HCT116 (cell line): Measurements from ENCODE around the gene ARHGDIG. TPM values are rescaled to one million over a fixed set of nuclear protein-coding genes. Genes with fewer than 3 reads are reported as not detected.

Experiments used
- ATAC-seq: fragments of 200-7000 bp; cut with Tn5 transposase; 2 replicates; pipeline ENCODE4 v1.9.1; 2020; ENCODE audit warnings: mild to moderate bottlenecking, moderate library complexity
- BruUV-seq: library from RNA; stranded (reverse); fragments of 400-500 nt; replicated peaks from 2 replicates; lab custom pipeline; 2021; lab: Mats Ljungman, UMichigan
- CTCF ChIA-PET: fragments of 300-600 bp; sonication (Branson Sonifier 250); formaldehyde crosslinking; loops from one replicate; lab custom pipeline; 2021; ENCODE audit warnings: antibody characterized with exemption; lab: Charles Lee
- POLR2A ChIA-PET: fragments of 300-600, 350-600 bp; sonication (Branson Sonifier 250); formaldehyde crosslinking; loops from one replicate; lab custom pipeline; 2021; ENCODE audit warnings: antibody characterized with exemption; lab: Charles Lee
- RAD21 ChIA-PET, 2 experiments: fragments of 300-600 bp; sonication (Branson Sonifier 250); formaldehyde crosslinking; loops; one replicate each; lab custom pipeline; 2023; ENCODE audit warnings: low total read pairs in 2 of 2; ENCODE audit not compliant: uncharacterized antibody in 2 of 2, unreplicated experiment in 2 of 2, low non-redundant PET in 1 of 2; lab: Charles Lee
- DNase-seq: peaks from one replicate; pipeline ENCODE4 v3.0.0-alpha.2; 2010; ENCODE audit warnings: low read depth, low spot score
- H2AFZ ChIP-seq: fragments of 200-600 bp; shearing (Covaris generic), sonication (generic); 2 replicates; pipeline ENCODE4 v1.6.1; 2017; ENCODE audit warnings: low read depth, mixed run types, mixed read lengths, antibody characterized with exemption, low read length; ENCODE audit not compliant: poor library complexity, severe bottlenecking
- H3K27ac ChIP-seq: 2 replicates; pipeline ENCODE4 v1.5.1; 2012; ENCODE audit warnings: low read depth, low read length
- H3K27me3 ChIP-seq: fragments of 200-600 bp; sonication (generic); 2 replicates; pipeline ENCODE4 v1.6.1; 2016; ENCODE audit warnings: mixed run types, low read length, mixed read lengths; ENCODE audit not compliant: insufficient read depth
- H3K36me3 ChIP-seq, 2 experiments: fragments of 200-500 bp in 1 of 2; fragments of 200-600 bp in 1 of 2; sonication (Bioruptor generic) in 1 of 2; sonication (generic) in 1 of 2; 2 replicates each; pipeline versions ENCODE4 v1.5.1 to v1.6.1; 2014 to 2016; ENCODE audit warnings: low read length in 2 of 2, inconsistent platforms in 1 of 2, mixed read lengths in 1 of 2, mixed run types in 1 of 2; ENCODE audit not compliant: insufficient read depth in 2 of 2, control insufficient read depth in 1 of 2
- H3K4me1 ChIP-seq, 2 experiments: fragments of 200-600 bp in 1 of 2; sonication (generic) in 1 of 2; 2 replicates each; pipeline versions ENCODE4 v1.5.1 to v1.6.1; 2012 to 2017; ENCODE audit warnings: low read length in 2 of 2, inconsistent platforms in 1 of 2, mild to moderate bottlenecking in 1 of 2, mixed read lengths in 1 of 2, mixed run types in 1 of 2, moderate library complexity in 1 of 2; ENCODE audit not compliant: insufficient read depth in 2 of 2, control insufficient read depth in 1 of 2
- H3K4me2 ChIP-seq: fragments of 200-600 bp; sonication (generic); 2 replicates; pipeline ENCODE4 v1.6.1; 2017; ENCODE audit warnings: mixed run types, low read length, mixed read lengths
- H3K4me3 ChIP-seq, 2 experiments: fragments of 200-600 bp in 1 of 2; sonication (generic) in 1 of 2; replicated peaks in 1 of 2; 2 replicates each; pipeline ENCODE4 v1.5.1; 2011 to 2016; ENCODE audit warnings: low read length in 2 of 2, control low read depth in 1 of 2, low read depth in 1 of 2, mild to moderate bottlenecking in 1 of 2, mixed read lengths in 1 of 2, mixed run types in 1 of 2
- H3K79me2 ChIP-seq: fragments of 200-600 bp; sonication (generic); 2 replicates; pipeline ENCODE4 v1.6.1; 2017; ENCODE audit warnings: mild to moderate bottlenecking, mixed run types, low read length, moderate library complexity, mixed read lengths; ENCODE audit not compliant: insufficient read depth
- H3K9ac ChIP-seq: fragments of 200-600 bp; sonication (generic); 2 replicates; pipeline ENCODE4 v1.6.1; 2016; ENCODE audit warnings: low read length, mixed read lengths
- H3K9me2 ChIP-seq: fragments of 200-600 bp; sonication (generic), shearing (Covaris generic); 2 replicates; pipeline ENCODE4 v1.6.1; 2017; ENCODE audit warnings: mixed run types, mild to moderate bottlenecking, moderate library complexity; ENCODE audit not compliant: insufficient read depth
- H3K9me3 ChIP-seq, 2 experiments: fragments of 200-500 bp in 1 of 2; fragments of 200-600 bp in 1 of 2; sonication (Bioruptor generic) in 1 of 2; sonication (generic) in 1 of 2; 2 replicates each; pipeline ENCODE4 v1.6.1; 2014 to 2017; ENCODE audit warnings: low read length in 2 of 2, mixed read lengths in 2 of 2, inconsistent platforms in 1 of 2, low read depth in 1 of 2, mild to moderate bottlenecking in 1 of 2, mixed run types in 1 of 2, moderate library complexity in 1 of 2; ENCODE audit not compliant: control insufficient read depth in 1 of 2, insufficient read depth in 1 of 2
- H4K20me1 ChIP-seq: fragments of 200-600 bp; sonication (generic), shearing (Covaris generic); 2 replicates; pipeline ENCODE4 v1.6.1; 2017; ENCODE audit warnings: mixed run types, mild to moderate bottlenecking, moderate library complexity; ENCODE audit not compliant: insufficient read depth
- CEBPB ChIP-seq: IDR thresholded peaks from 2 replicates; pipeline ENCODE4 v1.6.1; 2012; ENCODE audit warnings: low read depth
- ELF1 ChIP-seq: IDR thresholded peaks from 2 replicates; pipeline ENCODE4 v1.6.1; 2012; ENCODE audit warnings: low read depth, borderline replicate concordance
- EZH2 ChIP-seq: fragments of 200-600 bp; sonication (generic); IDR thresholded peaks from 2 replicates; pipeline ENCODE4 v1.6.1; 2017; ENCODE audit warnings: antibody characterized with exemption, mixed run types
- EZH2phosphoT487 ChIP-seq: fragments of 200-600 bp; IDR thresholded peaks from 2 replicates; pipeline ENCODE4 v1.6.1; 2018; ENCODE audit warnings: antibody characterized with exemption, borderline replicate concordance
- FOSL1 ChIP-seq: IDR thresholded peaks from 2 replicates; pipeline ENCODE4 v1.6.1; 2012; ENCODE audit warnings: low read depth
- POLR2AphosphoS5 ChIP-seq: IDR thresholded peaks from 2 replicates; pipeline ENCODE4 v1.6.1; 2011; ENCODE audit warnings: mild to moderate bottlenecking, low read depth, low read length, moderate library complexity
- RAD21 ChIP-seq: IDR thresholded peaks from 2 replicates; pipeline ENCODE4 v1.6.1; 2012; ENCODE audit warnings: low read depth, mild to moderate bottlenecking
- SP1 ChIP-seq: IDR thresholded peaks from 2 replicates; pipeline ENCODE4 v1.6.1; 2012; ENCODE audit warnings: low read depth
- SRF ChIP-seq: IDR thresholded peaks from 2 replicates; pipeline ENCODE4 v1.6.1; 2012; ENCODE audit warnings: low read depth
- TCF7L2 ChIP-seq: IDR thresholded peaks from 2 replicates; pipeline ENCODE4 v1.7.0; 2011; ENCODE audit warnings: borderline replicate concordance, inconsistent platforms; ENCODE audit not compliant: insufficient read depth, insufficient read length; ENCODE audit errors: extremely low read depth
- YY1 ChIP-seq: IDR thresholded peaks from 2 replicates; pipeline ENCODE4 v1.6.1; 2011; ENCODE audit warnings: low read length, low read depth, moderate library complexity, mild to moderate bottlenecking; ENCODE audit not compliant: insufficient replicate concordance; ENCODE audit errors: extremely low read depth
- ZFX ChIP-seq: fragments of 450-650 bp; IDR thresholded peaks from 2 replicates; pipeline ENCODE4 v1.6.1; 2017
- intact Hi-C: fragments of 100-400 bp; cut with micrococcal nuclease; formaldehyde crosslinking; loops from 2 replicates; pipeline ENCODE4 v1.10.0; 2022
- total RNA-seq: library from RNA; stranded (reverse); gene quantifications from one replicate; pipeline ENCODE4 v1.2.1, GENCODE V29; 2021; ENCODE audit not compliant: unreplicated experiment
- TF ChIP-seq, protein P1 (sequence below): IDR thresholded peaks from 2 replicates; pipeline ENCODE4 v1.6.1; 2011; ENCODE audit warnings: mild to moderate bottlenecking, low read length, moderate library complexity; ENCODE audit not compliant: insufficient replicate concordance; ENCODE audit errors: extremely low read depth
- TF ChIP-seq, protein P2 (sequence below): IDR thresholded peaks from 2 replicates; pipeline ENCODE4 v1.6.1; 2012
- TF ChIP-seq, protein P3 (sequence below), 3 experiments: fragments of 200-600 bp in 1 of 3; sonication (generic) in 1 of 3; IDR thresholded peaks in 2 of 3; conservative IDR thresholded peaks in 1 of 3; 2 replicates each; pipeline ENCODE4 v1.5.1; 2012 to 2017; ENCODE audit warnings: low read depth in 2 of 3, low read length in 2 of 3, antibody characterized with exemption in 1 of 3, borderline replicate concordance in 1 of 3, control low read depth in 1 of 3, mild to moderate bottlenecking in 1 of 3, mixed read lengths in 1 of 3, mixed run types in 1 of 3, moderate library complexity in 1 of 3; ENCODE audit not compliant: insufficient read depth in 1 of 3
- TF ChIP-seq, protein P4 (sequence below): IDR thresholded peaks from 2 replicates; pipeline ENCODE4 v1.6.1; 2012; ENCODE audit warnings: low read depth

ARHGDIG gene
- total RNA-seq, 1 experiment from 2014 or later, result not detected

DNA sequence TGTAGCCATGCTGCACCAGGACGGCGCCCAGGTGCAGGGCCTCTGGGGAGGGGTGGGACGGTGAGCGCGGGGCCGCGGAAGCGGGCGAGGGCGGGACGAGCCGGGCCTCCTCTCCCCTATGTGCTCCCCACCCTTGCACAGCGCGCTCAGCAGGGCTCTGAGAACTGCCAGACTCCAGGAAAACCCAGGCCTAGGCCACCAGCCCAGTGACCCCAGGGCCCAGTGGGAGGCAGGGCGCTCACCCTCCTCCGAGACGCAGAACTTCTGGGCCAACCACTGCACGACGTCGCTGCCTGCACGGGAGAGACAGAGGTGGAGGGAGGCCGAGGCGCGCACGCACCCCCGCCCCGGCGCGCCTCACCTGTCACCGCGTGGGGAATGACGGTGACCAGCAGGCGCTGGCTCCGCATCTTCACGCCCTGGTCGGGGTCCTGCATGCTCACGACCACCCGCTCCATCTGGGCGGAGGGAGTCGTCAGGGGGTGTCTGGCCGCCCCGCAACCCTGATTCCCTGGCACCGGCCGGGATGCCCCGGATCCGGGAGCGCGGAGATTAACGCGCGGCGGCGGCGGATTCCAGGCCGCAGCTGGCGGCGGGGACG is 5.2 kb upstream of the ARHGDIG start (continued):
- TF ChIP-seq, protein P1, sequence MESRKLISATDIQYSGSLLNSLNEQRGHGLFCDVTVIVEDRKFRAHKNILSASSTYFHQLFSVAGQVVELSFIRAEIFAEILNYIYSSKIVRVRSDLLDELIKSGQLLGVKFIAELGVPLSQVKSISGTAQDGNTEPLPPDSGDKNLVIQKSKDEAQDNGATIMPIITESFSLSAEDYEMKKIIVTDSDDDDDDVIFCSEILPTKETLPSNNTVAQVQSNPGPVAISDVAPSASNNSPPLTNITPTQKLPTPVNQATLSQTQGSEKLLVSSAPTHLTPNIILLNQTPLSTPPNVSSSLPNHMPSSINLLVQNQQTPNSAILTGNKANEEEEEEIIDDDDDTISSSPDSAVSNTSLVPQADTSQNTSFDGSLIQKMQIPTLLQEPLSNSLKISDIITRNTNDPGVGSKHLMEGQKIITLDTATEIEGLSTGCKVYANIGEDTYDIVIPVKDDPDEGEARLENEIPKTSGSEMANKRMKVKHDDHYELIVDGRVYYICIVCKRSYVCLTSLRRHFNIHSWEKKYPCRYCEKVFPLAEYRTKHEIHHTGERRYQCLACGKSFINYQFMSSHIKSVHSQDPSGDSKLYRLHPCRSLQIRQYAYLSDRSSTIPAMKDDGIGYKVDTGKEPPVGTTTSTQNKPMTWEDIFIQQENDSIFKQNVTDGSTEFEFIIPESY, result no peak
- no peak for TF ChIP-seq CEBPB

DNA sequence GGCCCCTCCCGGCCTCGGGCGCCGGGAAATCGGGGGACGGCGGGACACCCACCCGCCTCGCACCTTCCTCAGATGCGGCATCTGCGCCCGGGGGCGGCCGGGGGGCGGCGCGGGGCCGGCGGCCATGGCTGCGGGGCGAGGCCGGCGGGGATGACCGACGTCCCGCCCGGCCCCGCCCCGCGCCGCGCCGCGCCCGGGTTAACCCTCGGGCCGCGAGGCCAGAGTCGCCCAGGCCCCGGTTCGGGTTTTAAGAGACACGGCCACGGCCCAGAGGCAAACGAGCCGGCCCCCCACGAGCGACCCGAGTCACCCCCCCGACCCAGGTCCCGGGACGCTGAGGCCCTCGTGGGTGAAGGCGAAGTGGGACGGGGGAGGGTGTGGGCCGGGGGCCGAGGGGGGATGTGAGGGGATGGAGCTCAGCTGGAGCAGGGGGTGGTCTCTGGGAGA is 4.6 kb upstream of the ARHGDIG start, which contains the start of gene RGS11:
RGS11 (minus strand) TSS at position 159 of the 447 bp plus-strand sequence; CDS start at position 126, 33 bp downstream.
- no peak within 1 kb of the TSS for H3K4me2 ChIP-seq

More for the DNA sequence above, 4.6 kb upstream of the ARHGDIG start, which contains the start of gene RGS11:
- Histone ChIP-seq H3K4me3 (no peak within 1 kb of the TSS), H4K20me1 (no peaks in the 10 kb centered on the region), H3K79me2 (no peaks in the 10 kb centered on the region), H3K27ac (no peak within 1 kb of the TSS), H3K4me1 (no peaks in the 10 kb centered on the region), H3K9ac (no peak within 1 kb of the TSS), H3K9me2 (no peaks in the 10 kb centered on the region), H3K9me3 (no peaks in the 10 kb centered on the region), H3K36me3 (no peaks in the 10 kb centered on the region), H3K27me3 (no peaks in the 10 kb centered on the region), H2AFZ (no peak within 1 kb of the TSS)
- ATAC-seq (no peak), DNase-seq (no peak)
- ChIA-PET CTCF (no interaction called here), RAD21 (no interaction called here), POLR2A (no interaction called here)
- no TSS peak for BruUV-seq
- intact Hi-C loops, result no loop called here
- TF ChIP-seq, protein P2, sequence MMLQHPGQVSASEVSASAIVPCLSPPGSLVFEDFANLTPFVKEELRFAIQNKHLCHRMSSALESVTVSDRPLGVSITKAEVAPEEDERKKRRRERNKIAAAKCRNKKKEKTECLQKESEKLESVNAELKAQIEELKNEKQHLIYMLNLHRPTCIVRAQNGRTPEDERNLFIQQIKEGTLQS, result no peak
- no peak for TF ChIP-seq EZH2phosphoT487
- TF ChIP-seq, protein P3, sequence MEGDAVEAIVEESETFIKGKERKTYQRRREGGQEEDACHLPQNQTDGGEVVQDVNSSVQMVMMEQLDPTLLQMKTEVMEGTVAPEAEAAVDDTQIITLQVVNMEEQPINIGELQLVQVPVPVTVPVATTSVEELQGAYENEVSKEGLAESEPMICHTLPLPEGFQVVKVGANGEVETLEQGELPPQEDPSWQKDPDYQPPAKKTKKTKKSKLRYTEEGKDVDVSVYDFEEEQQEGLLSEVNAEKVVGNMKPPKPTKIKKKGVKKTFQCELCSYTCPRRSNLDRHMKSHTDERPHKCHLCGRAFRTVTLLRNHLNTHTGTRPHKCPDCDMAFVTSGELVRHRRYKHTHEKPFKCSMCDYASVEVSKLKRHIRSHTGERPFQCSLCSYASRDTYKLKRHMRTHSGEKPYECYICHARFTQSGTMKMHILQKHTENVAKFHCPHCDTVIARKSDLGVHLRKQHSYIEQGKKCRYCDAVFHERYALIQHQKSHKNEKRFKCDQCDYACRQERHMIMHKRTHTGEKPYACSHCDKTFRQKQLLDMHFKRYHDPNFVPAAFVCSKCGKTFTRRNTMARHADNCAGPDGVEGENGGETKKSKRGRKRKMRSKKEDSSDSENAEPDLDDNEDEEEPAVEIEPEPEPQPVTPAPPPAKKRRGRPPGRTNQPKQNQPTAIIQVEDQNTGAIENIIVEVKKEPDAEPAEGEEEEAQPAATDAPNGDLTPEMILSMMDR (IDR thresholded peaks at IDR 0.05 in 2 of 3, conservative IDR thresholded peaks at IDR 0.05 in 1 of 3; ENCODE audit: borderline replicate concordance in 1 of 3, insufficient read depth in 1 of 3, low read depth in 2 of 3, low read length in 2 of 3), result no peak
- TF ChIP-seq ELF1, result no peak
- TF ChIP-seq TCF7L2, result no peak
- no peak for TF ChIP-seq RAD21
- no peak for TF ChIP-seq POLR2AphosphoS5
- no peak for TF ChIP-seq FOSL1
- TF ChIP-seq SRF, result no peak
- TF ChIP-seq SP1, result no peak
- TF ChIP-seq CEBPB, result no peak
- TF ChIP-seq YY1, result no peak
- TF ChIP-seq, protein P4, sequence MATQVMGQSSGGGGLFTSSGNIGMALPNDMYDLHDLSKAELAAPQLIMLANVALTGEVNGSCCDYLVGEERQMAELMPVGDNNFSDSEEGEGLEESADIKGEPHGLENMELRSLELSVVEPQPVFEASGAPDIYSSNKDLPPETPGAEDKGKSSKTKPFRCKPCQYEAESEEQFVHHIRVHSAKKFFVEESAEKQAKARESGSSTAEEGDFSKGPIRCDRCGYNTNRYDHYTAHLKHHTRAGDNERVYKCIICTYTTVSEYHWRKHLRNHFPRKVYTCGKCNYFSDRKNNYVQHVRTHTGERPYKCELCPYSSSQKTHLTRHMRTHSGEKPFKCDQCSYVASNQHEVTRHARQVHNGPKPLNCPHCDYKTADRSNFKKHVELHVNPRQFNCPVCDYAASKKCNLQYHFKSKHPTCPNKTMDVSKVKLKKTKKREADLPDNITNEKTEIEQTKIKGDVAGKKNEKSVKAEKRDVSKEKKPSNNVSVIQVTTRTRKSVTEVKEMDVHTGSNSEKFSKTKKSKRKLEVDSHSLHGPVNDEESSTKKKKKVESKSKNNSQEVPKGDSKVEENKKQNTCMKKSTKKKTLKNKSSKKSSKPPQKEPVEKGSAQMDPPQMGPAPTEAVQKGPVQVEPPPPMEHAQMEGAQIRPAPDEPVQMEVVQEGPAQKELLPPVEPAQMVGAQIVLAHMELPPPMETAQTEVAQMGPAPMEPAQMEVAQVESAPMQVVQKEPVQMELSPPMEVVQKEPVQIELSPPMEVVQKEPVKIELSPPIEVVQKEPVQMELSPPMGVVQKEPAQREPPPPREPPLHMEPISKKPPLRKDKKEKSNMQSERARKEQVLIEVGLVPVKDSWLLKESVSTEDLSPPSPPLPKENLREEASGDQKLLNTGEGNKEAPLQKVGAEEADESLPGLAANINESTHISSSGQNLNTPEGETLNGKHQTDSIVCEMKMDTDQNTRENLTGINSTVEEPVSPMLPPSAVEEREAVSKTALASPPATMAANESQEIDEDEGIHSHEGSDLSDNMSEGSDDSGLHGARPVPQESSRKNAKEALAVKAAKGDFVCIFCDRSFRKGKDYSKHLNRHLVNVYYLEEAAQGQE, result no peak
- no peak for TF ChIP-seq ZFX
- no peak for TF ChIP-seq EZH2
